ENCODE measurements around the gene JPH3.

The JPH3 gene

GRCh38 chr16:87602821-87603683 lies 744 bp downstream of the JPH3 start:
- no peak for TF ChIP-seq CTCF (IDR thresholded peaks at IDR 0.05; ENCODE audit: low read depth, low read length)
- no peak overlapping the region for H3K4me3 ChIP-seq (ENCODE audit: low read depth, low read length)

GRCh38 chr16:87603684-87604633 lies 1.7 kb downstream of the JPH3 start:
- no peak overlapping the region for H3K4me3 ChIP-seq (ENCODE audit: low read depth, low read length)
- no peak for TF ChIP-seq CTCF (IDR thresholded peaks at IDR 0.05; ENCODE audit: low read depth, low read length)

- no peak for TF ChIP-seq CTCF (IDR thresholded peaks at IDR 0.05; ENCODE audit: low read depth, low read length)
- no peak overlapping the region for H3K4me3 ChIP-seq (ENCODE audit: low read depth, low read length)
Measured at GRCh38 chr16:87604634-87605111, 2.4 kb downstream of the JPH3 start.

GRCh38 chr16:87607223-87607622 lies 4.9 kb downstream of the JPH3 start:
- no peak for TF ChIP-seq CTCF (IDR thresholded peaks at IDR 0.05; ENCODE audit: low read depth, low read length)
- H3K4me3 ChIP-seq (ENCODE audit: low read depth, low read length): no peak overlapping the region

GRCh38 chr16:87607871-87608270 lies 5.6 kb downstream of the JPH3 start:
- no peak overlapping the region for H3K4me3 ChIP-seq (ENCODE audit: low read depth, low read length)
- no peak for TF ChIP-seq CTCF (IDR thresholded peaks at IDR 0.05; ENCODE audit: low read depth, low read length)

GRCh38 chr16:87608400-87608985 lies 6.2 kb downstream of the JPH3 start:
- no peak overlapping the region for H3K4me3 ChIP-seq (ENCODE audit: low read depth, low read length)
- TF ChIP-seq CTCF (IDR thresholded peaks at IDR 0.05; ENCODE audit: low read depth, low read length): no peak
